Caco-2 (cell line): ENCODE measurements around the gene S100Z. TPM values are rescaled to one million over a fixed set of nuclear protein-coding genes. Genes with fewer than 3 reads are reported as not detected.
A peak's percentile ranks its signal among the peaks of the same experiment; 100 is the strongest.

Source experiments
- BruUV-seq: library from RNA; stranded (reverse); fragments of 400-500 nt; replicated peaks from 2 replicates; lab custom pipeline; 2021; lab: Mats Ljungman, UMichigan
- CTCF ChIA-PET: fragments of 300-600 bp; sonication (Branson Sonifier 250); formaldehyde crosslinking; loops from one replicate; lab custom pipeline; 2022; ENCODE audit warnings: antibody characterized with exemption; lab: Charles Lee
- POLR2A ChIA-PET: fragments of 300-600 bp; sonication (Branson Sonifier 250); formaldehyde crosslinking; loops from one replicate; lab custom pipeline; 2022; ENCODE audit warnings: antibody characterized with exemption; lab: Charles Lee
- DNase-seq, 2 experiments: peaks; one replicate each; pipeline versions ENCODE4 v3.0.0 to v3.0.0-alpha.2; 2020 to 2022
- H3K27me3 ChIP-seq: replicated peaks from 2 replicates; pipeline ENCODE4 v1.6.0; 2011; ENCODE audit warnings: low read length; ENCODE audit not compliant: control insufficient read depth, insufficient read depth
- H3K36me3 ChIP-seq: 2 replicates; pipeline ENCODE4 v1.5.1; 2011; ENCODE audit warnings: low read length; ENCODE audit not compliant: control insufficient read depth, insufficient read depth
- H3K4me1 ChIP-seq: fragments of 250-450 bp; sonication (Bioruptor Pico); 2 replicates; pipeline ENCODE4 v1.5.1; 2020; ENCODE audit warnings: mild to moderate bottlenecking
- H3K4me3 ChIP-seq: 2 replicates; pipeline ENCODE4 v1.5.1; 2011; ENCODE audit warnings: low read depth, mild to moderate bottlenecking, control low read depth, low read length
- H3K9me3 ChIP-seq: fragments of 250-450 bp; sonication (Bioruptor Pico); 2 replicates; pipeline ENCODE4 v1.5.1; 2020; ENCODE audit warnings: mild to moderate bottlenecking, moderate library complexity
- H3K27ac Mint-ChIP-seq: one replicate; pipeline ENCODE4 v1.8.0; 2022; ENCODE audit warnings: mixed read lengths; ENCODE audit not compliant: unreplicated experiment
- H3K27me3 Mint-ChIP-seq: one replicate; pipeline ENCODE4 v1.8.0; 2022; ENCODE audit warnings: mixed read lengths; ENCODE audit not compliant: insufficient read depth, unreplicated experiment
- H3K36me3 Mint-ChIP-seq: one replicate; pipeline ENCODE4 v1.8.0; 2022; ENCODE audit warnings: mild to moderate bottlenecking, mixed read lengths; ENCODE audit not compliant: insufficient read depth, unreplicated experiment
- H3K4me1 Mint-ChIP-seq: one replicate; pipeline ENCODE4 v1.8.0; 2022; ENCODE audit warnings: low read depth, mixed read lengths; ENCODE audit not compliant: unreplicated experiment
- H3K4me3 Mint-ChIP-seq: one replicate; pipeline ENCODE4 v1.8.0; 2022; ENCODE audit warnings: mild to moderate bottlenecking, moderate library complexity, mixed read lengths; ENCODE audit not compliant: unreplicated experiment
- H3K9me3 Mint-ChIP-seq: one replicate; pipeline ENCODE4 v1.8.0; 2022; ENCODE audit warnings: mixed read lengths; ENCODE audit not compliant: unreplicated experiment
- CTCF ChIP-seq, 2 experiments: fragments of 200-600 bp in 1 of 2; IDR thresholded peaks; 1 replicate in 1 of 2; 2 replicates in 1 of 2; pipeline versions ENCODE4 v1.5.1 to v1.8.0; 2011 to 2022; ENCODE audit warnings: antibody characterized with exemption in 1 of 2, control low read depth in 1 of 2, inconsistent platforms in 1 of 2, low read depth in 1 of 2, low read length in 1 of 2, mild to moderate bottlenecking in 1 of 2, moderate library complexity in 1 of 2; ENCODE audit not compliant: insufficient read depth in 1 of 2, severe bottlenecking in 1 of 2, unreplicated experiment in 1 of 2
- intact Hi-C: fragments of 100-400 bp; cut with micrococcal nuclease; formaldehyde crosslinking; loops from one replicate; pipeline ENCODE4 v1.10.0; 2022; ENCODE audit not compliant: unreplicated experiment
- total RNA-seq: library from RNA; stranded (reverse); gene quantifications from 2 replicates; pipeline ENCODE4 v1.2.3, GENCODE V29; 2022

Gene S100Z
- total RNA-seq, 1 experiment from 2014 or later: 0.66 TPM

GRCh38 chr5:76866503-76866902, 16.7 kb downstream of the S100Z start:
- no peak overlapping the region for H3K4me3 ChIP-seq
- ChIA-PET CTCF (no interaction called here), POLR2A (no interaction called here)
- DNase-seq: no peak
- Mint-ChIP-seq H3K4me3 (no peak overlapping the region), H3K36me3 (peaks cover 6% of the 10 kb centered on the region), H3K4me1 (peaks cover 26% of the 10 kb centered on the region), H3K27ac (no peak overlapping the region), H3K9me3 (no peaks in the 10 kb centered on the region), H3K27me3 (no peaks in the 10 kb centered on the region)
- intact Hi-C loops: loop anchor here (5.0 kb wide), 5 partner anchors 166 to 626 kb away; partner anchors contain the start of genes AGGF1, WDR41 and ZBED3
- no peaks in the 10 kb centered on the region for H3K9me3 ChIP-seq
- no TSS peak for BruUV-seq
- TF ChIP-seq CTCF (IDR thresholded peaks at IDR 0.05; ENCODE audit: insufficient read depth in 1 of 2, low read depth in 1 of 2, low read length in 1 of 2, severe bottlenecking in 1 of 2, unreplicated experiment in 1 of 2): no peak
- no peaks in the 10 kb centered on the region for H3K27me3 ChIP-seq
- H3K4me1 ChIP-seq: peaks cover 39% of the 10 kb centered on the region
- H3K36me3 ChIP-seq: no peaks in the 10 kb centered on the region

GRCh38 chr5:76867038-76867437, 17.2 kb downstream of the S100Z start:
- Mint-ChIP-seq H3K27me3 (no peaks in the 10 kb centered on the region), H3K9me3 (no peaks in the 10 kb centered on the region), H3K4me1 (peaks cover 26% of the 10 kb centered on the region), H3K36me3 (peaks cover 6% of the 10 kb centered on the region), H3K4me3 (no peak overlapping the region), H3K27ac (no peak overlapping the region)
- POLR2A ChIA-PET: no interaction called here
- CTCF ChIA-PET: interaction anchor here (1.4 to 4.4 kb wide), 2 partner anchors 150 to 163 kb away, joined by 5 to 43 read pairs; partner anchors contain the start of gene AGGF1
- BruUV-seq: no TSS peak
- Histone ChIP-seq H3K4me1 (peaks cover 39% of the 10 kb centered on the region), H3K4me3 (no peak overlapping the region), H3K9me3 (no peaks in the 10 kb centered on the region), H3K27me3 (no peaks in the 10 kb centered on the region), H3K36me3 (no peaks in the 10 kb centered on the region)
- no peak for TF ChIP-seq CTCF (IDR thresholded peaks at IDR 0.05; ENCODE audit: insufficient read depth in 1 of 2, low read depth in 1 of 2, low read length in 1 of 2, severe bottlenecking in 1 of 2, unreplicated experiment in 1 of 2)
- no peak for DNase-seq
- intact Hi-C loops: loop anchor here (5.0 kb wide), 5 partner anchors 165 to 625 kb away; partner anchors contain the start of genes AGGF1, WDR41 and ZBED3

- intact Hi-C loops: loop anchor here (1.0 to 5.0 kb wide), 7 partner anchors 148 to 624 kb away; partner anchors contain the start of genes AGGF1, WDR41 and ZBED3
- H3K9me3 ChIP-seq: no peaks in the 10 kb centered on the region
- no peaks in the 10 kb centered on the region for H3K36me3 ChIP-seq
- peak; percentile 74 to 82 for TF ChIP-seq CTCF (IDR thresholded peaks at IDR 0.05; ENCODE audit: insufficient read depth in 1 of 2, low read depth in 1 of 2, low read length in 1 of 2, severe bottlenecking in 1 of 2, unreplicated experiment in 1 of 2)
- BruUV-seq: no TSS peak
- no peaks in the 10 kb centered on the region for H3K27me3 ChIP-seq
- ChIA-PET POLR2A (no interaction called here), CTCF (interaction anchor here (0.5 to 4.4 kb wide), 4 partner anchors 83 to 261 kb away, joined by 3 to 43 read pairs (median 4); partner anchors contain the start of gene AGGF1)
- H3K4me1 ChIP-seq: peaks cover 31% of the 10 kb centered on the region
- H3K4me3 ChIP-seq: no peak overlapping the region
- no peaks in the 10 kb centered on the region for H3K9me3 Mint-ChIP-seq
- peaks cover 6% of the 10 kb centered on the region for H3K36me3 Mint-ChIP-seq
- peak; percentile 66 to 84 for DNase-seq
- peaks cover 20% of the 10 kb centered on the region for H3K4me1 Mint-ChIP-seq
- no peak overlapping the region for H3K4me3 Mint-ChIP-seq
- no peaks in the 10 kb centered on the region for H3K27me3 Mint-ChIP-seq
- H3K27ac Mint-ChIP-seq: no peak overlapping the region
Observed at GRCh38 chr5:76867827-76868693, 18.2 kb downstream of the S100Z start.
